SU-DHL-6 (cell line): ENCODE results near the gene DCT.

Experiments
- H2AFZ ChIP-seq: fragments of 200-600 bp; sonication (generic); 2 replicates; pipeline ENCODE4 v1.6.1; 2014; ENCODE audit warnings: low read depth, mild to moderate bottlenecking, moderate library complexity, mixed read lengths, antibody characterized with exemption, low read length; ENCODE audit not compliant: severe bottlenecking
- H3F3A ChIP-seq: fragments of 200-600 bp; shearing (Covaris generic); 2 replicates; pipeline ENCODE4 v1.6.0; 2016; ENCODE audit warnings: antibody characterized with exemption, mild to moderate bottlenecking; ENCODE audit not compliant: insufficient read depth
- H3K27ac ChIP-seq: fragments of 200-600 bp; sonication (generic); 2 replicates; pipeline ENCODE4 v1.5.1; 2016; ENCODE audit warnings: low read depth, mild to moderate bottlenecking, low read length, moderate library complexity, mixed read lengths
- H3K27me3 ChIP-seq: fragments of 200-600 bp; sonication (generic), shearing (Covaris generic); 2 replicates; pipeline ENCODE4 v1.6.0; 2014; ENCODE audit warnings: mild to moderate bottlenecking, low read length
- H3K36me3 ChIP-seq: fragments of 200-600 bp; sonication (generic); 2 replicates; pipeline ENCODE4 v1.6.1; 2014; ENCODE audit warnings: mild to moderate bottlenecking, low read length, mixed read lengths
- H3K4me2 ChIP-seq: fragments of 300-600, 200-600 bp; shearing (Covaris generic), sonication (generic); 2 replicates; pipeline ENCODE4 v1.6.0; 2014; ENCODE audit warnings: low read length, low read depth, mild to moderate bottlenecking; ENCODE audit not compliant: poor library complexity, severe bottlenecking
- H3K4me3 ChIP-seq: fragments of 200-600 bp; sonication (generic); 2 replicates; pipeline ENCODE4 v1.5.1; 2014; ENCODE audit warnings: antibody characterized with exemption, low read length, mild to moderate bottlenecking, mixed read lengths; ENCODE audit not compliant: insufficient read depth, poor library complexity, severe bottlenecking
- H3K79me2 ChIP-seq: fragments of 200-600 bp; sonication (generic); 2 replicates; pipeline ENCODE4 v1.6.1; 2014; ENCODE audit warnings: mild to moderate bottlenecking, low read length, moderate library complexity; ENCODE audit not compliant: insufficient read depth
- H3K9ac ChIP-seq: fragments of 200-600 bp; sonication (generic); 2 replicates; pipeline ENCODE4 v1.7.0; 2014; ENCODE audit warnings: mild to moderate bottlenecking, low read length
- H3K9me2 ChIP-seq: fragments of 200-600 bp; sonication (generic); replicated peaks from 2 replicates; pipeline ENCODE4 v1.6.1; 2014; ENCODE audit warnings: low read length; ENCODE audit not compliant: insufficient read depth
- H3K9me3 ChIP-seq: fragments of 200-600 bp; sonication (generic); 2 replicates; pipeline ENCODE4 v1.6.1; 2014; ENCODE audit warnings: low read length, mixed read lengths; ENCODE audit not compliant: insufficient read depth
- H4K20me1 ChIP-seq: fragments of 200-600 bp; sonication (generic); 2 replicates; pipeline ENCODE4 v1.6.1; 2014; ENCODE audit warnings: low read depth, mild to moderate bottlenecking, antibody characterized with exemption, low read length, moderate library complexity, mixed read lengths
- EZH2phosphoT487 ChIP-seq: fragments of 200-600 bp; sonication (generic), shearing (Covaris generic); conservative IDR thresholded peaks from 2 replicates; pipeline ENCODE4 v1.6.1; 2018; ENCODE audit warnings: mild to moderate bottlenecking, antibody characterized with exemption, low read length, moderate library complexity, mixed read lengths
- TF ChIP-seq, protein P1 (sequence below): fragments of 200-600 bp; sonication (generic); IDR thresholded peaks from one replicate; pipeline ENCODE4 v1.5.1; 2017; ENCODE audit warnings: antibody characterized with exemption, mild to moderate bottlenecking, low read length, moderate library complexity; ENCODE audit not compliant: insufficient read depth, poor library complexity, severe bottlenecking

Gene DCT

GRCh38 chr13:94390881-94391280, 88.6 kb downstream of the DCT start:
- no peak for TF ChIP-seq EZH2phosphoT487
- TF ChIP-seq, protein P1, sequence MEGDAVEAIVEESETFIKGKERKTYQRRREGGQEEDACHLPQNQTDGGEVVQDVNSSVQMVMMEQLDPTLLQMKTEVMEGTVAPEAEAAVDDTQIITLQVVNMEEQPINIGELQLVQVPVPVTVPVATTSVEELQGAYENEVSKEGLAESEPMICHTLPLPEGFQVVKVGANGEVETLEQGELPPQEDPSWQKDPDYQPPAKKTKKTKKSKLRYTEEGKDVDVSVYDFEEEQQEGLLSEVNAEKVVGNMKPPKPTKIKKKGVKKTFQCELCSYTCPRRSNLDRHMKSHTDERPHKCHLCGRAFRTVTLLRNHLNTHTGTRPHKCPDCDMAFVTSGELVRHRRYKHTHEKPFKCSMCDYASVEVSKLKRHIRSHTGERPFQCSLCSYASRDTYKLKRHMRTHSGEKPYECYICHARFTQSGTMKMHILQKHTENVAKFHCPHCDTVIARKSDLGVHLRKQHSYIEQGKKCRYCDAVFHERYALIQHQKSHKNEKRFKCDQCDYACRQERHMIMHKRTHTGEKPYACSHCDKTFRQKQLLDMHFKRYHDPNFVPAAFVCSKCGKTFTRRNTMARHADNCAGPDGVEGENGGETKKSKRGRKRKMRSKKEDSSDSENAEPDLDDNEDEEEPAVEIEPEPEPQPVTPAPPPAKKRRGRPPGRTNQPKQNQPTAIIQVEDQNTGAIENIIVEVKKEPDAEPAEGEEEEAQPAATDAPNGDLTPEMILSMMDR = no peak
- H4K20me1 ChIP-seq = no peaks in the 10 kb centered on the region

DNA sequence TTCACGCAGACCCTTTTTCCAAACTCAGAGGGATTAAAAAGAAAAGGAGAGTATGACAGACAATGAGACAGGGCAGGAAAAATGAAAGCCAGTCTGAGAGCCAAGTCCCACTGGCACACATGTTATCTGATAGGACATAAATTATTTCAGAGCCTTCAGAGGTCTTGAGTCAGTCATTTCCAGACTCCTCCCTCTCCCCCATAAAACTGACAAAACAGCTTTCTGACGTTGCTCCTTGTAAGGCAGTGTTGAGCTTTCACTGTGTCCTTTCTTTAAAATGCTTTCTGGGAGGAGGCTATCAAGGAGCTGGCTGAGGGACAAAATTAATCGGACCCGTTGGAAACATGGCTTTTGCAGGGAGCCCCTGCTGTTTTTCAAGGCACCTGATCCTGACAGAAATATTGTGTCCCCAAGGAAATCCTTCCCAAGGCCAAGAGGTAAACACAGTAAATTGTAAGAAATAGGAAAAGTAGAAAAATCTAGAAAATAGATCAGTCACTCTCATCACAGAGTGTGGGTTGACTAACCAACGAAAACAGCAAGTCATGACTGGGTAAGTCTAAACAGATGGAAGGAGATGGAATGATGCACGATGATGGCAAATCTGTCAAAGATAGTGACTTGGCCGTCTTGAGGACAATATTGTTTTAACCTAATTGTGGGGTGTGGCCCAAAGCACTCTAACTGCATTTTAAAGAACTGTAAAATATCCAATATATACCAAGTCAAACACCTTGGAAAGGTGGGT, 89.7 kb downstream of the DCT start:
- H3K9ac ChIP-seq = no peak overlapping the region
- H3K27ac ChIP-seq = no peak overlapping the region
- no peaks in the 10 kb centered on the region for H3K9me3 ChIP-seq
- no peak overlapping the region for H3K4me2 ChIP-seq
- H3K27me3 ChIP-seq = no peaks in the 10 kb centered on the region
- no peak overlapping the region for H2AFZ ChIP-seq
- H4K20me1 ChIP-seq = no peaks in the 10 kb centered on the region
- no peaks in the 10 kb centered on the region for H3K79me2 ChIP-seq
- TF ChIP-seq, protein P1 = no peak
- TF ChIP-seq EZH2phosphoT487 = no peak
- no peaks in the 10 kb centered on the region for H3K9me2 ChIP-seq
- H3K36me3 ChIP-seq = no peaks in the 10 kb centered on the region
- H3K4me3 ChIP-seq = no peak overlapping the region
- H3F3A ChIP-seq = no peaks in the 10 kb centered on the region

More at GRCh38 chr13:94390881-94391280, 88.6 kb downstream of the DCT start:
- H3K36me3 ChIP-seq = no peaks in the 10 kb centered on the region
- no peaks in the 10 kb centered on the region for H3F3A ChIP-seq
- no peaks in the 10 kb centered on the region for H3K9me2 ChIP-seq
- H2AFZ ChIP-seq = no peak overlapping the region
- H3K27ac ChIP-seq = no peak overlapping the region
- no peak overlapping the region for H3K9ac ChIP-seq
- no peaks in the 10 kb centered on the region for H3K9me3 ChIP-seq
- H3K27me3 ChIP-seq = no peaks in the 10 kb centered on the region
- no peak overlapping the region for H3K4me2 ChIP-seq
- H3K79me2 ChIP-seq = no peaks in the 10 kb centered on the region
- no peak overlapping the region for H3K4me3 ChIP-seq

- Histone ChIP-seq H3K9ac (no peak overlapping the region), H3K27me3 (no peaks in the 10 kb centered on the region), H3F3A (no peaks in the 10 kb centered on the region), H3K27ac (no peak overlapping the region), H3K36me3 (no peaks in the 10 kb centered on the region), H2AFZ (no peak overlapping the region), H4K20me1 (no peaks in the 10 kb centered on the region), H3K79me2 (no peaks in the 10 kb centered on the region), H3K9me2 (no peaks in the 10 kb centered on the region), H3K4me2 (no peak overlapping the region), H3K9me3 (no peaks in the 10 kb centered on the region), H3K4me3 (no peak overlapping the region)
- TF ChIP-seq, protein P1 = no peak
- no peak for TF ChIP-seq EZH2phosphoT487
Measured at GRCh38 chr13:94387047-94387446, 92.4 kb downstream of the DCT start.
